OCI-LY7 (cell line): ENCODE results near the gene BICD2. TPM values are rescaled to one million over a fixed set of nuclear protein-coding genes. Genes with fewer than 3 reads are reported as not detected.

Experiments
- BruUV-seq: library from RNA; stranded (reverse); fragments of 400-500 nt; replicated peaks from 2 replicates; lab custom pipeline; 2021; lab: Mats Ljungman, UMichigan
- CTCF ChIA-PET: fragments of 300-600 bp; sonication (Branson Sonifier 250); formaldehyde crosslinking; loops from one replicate; lab custom pipeline; 2022; ENCODE audit warnings: antibody characterized with exemption; ENCODE audit not compliant: unreplicated experiment; lab: Charles Lee
- POLR2A ChIA-PET: fragments of 300-600 bp; sonication (Branson Sonifier 250); formaldehyde crosslinking; loops from one replicate; lab custom pipeline; 2022; ENCODE audit warnings: antibody characterized with exemption; lab: Charles Lee
- DNase-seq: peaks from one replicate; pipeline ENCODE4 v3.0.0-alpha.2; 2015; ENCODE audit warnings: low spot score
- H2AFZ ChIP-seq: fragments of 200-600 bp; sonication (generic), shearing (Covaris generic); 2 replicates; pipeline ENCODE4 v1.6.1; 2014; ENCODE audit warnings: mild to moderate bottlenecking, antibody characterized with exemption, low read length, moderate library complexity
- H3K27ac ChIP-seq: fragments of 200-600 bp; sonication (generic); 2 replicates; pipeline ENCODE4 v1.5.1; 2014; ENCODE audit warnings: mixed run types, low read depth, mild to moderate bottlenecking, moderate library complexity, low read length, inconsistent platforms; ENCODE audit not compliant: poor library complexity, severe bottlenecking
- H3K36me3 ChIP-seq: fragments of 200-600 bp; sonication (generic); 2 replicates; pipeline ENCODE4 v1.6.1; 2014; ENCODE audit warnings: mild to moderate bottlenecking, antibody characterized with exemption, low read length, moderate library complexity, mixed read lengths; ENCODE audit not compliant: insufficient read depth
- H3K4me1 ChIP-seq: fragments of 200-600 bp; sonication (generic); 2 replicates; pipeline ENCODE4 v1.5.1; 2014; ENCODE audit warnings: mild to moderate bottlenecking, low read length; ENCODE audit not compliant: insufficient read depth, poor library complexity, severe bottlenecking
- H3K4me2 ChIP-seq: fragments of 200-600 bp; sonication (generic); 2 replicates; pipeline ENCODE4 v1.6.1; 2014; ENCODE audit warnings: mild to moderate bottlenecking, low read length
- H3K4me3 ChIP-seq: fragments of 200-600 bp; sonication (generic); 2 replicates; pipeline ENCODE4 v1.5.1; 2014; ENCODE audit warnings: mild to moderate bottlenecking, low read depth, low read length; ENCODE audit not compliant: poor library complexity, severe bottlenecking
- H3K79me2 ChIP-seq: fragments of 200-600 bp; sonication (generic); 2 replicates; pipeline ENCODE4 v1.6.1; 2016; ENCODE audit warnings: low read depth, mild to moderate bottlenecking, low read length, moderate library complexity, mixed read lengths; ENCODE audit not compliant: insufficient read depth
- H3K9me2 ChIP-seq: fragments of 200-600 bp; sonication (generic); 2 replicates; pipeline ENCODE4 v1.6.1; 2016; ENCODE audit warnings: mild to moderate bottlenecking, low read length, mixed read lengths; ENCODE audit not compliant: insufficient read depth
- H3K9me3 ChIP-seq: fragments of 200-600 bp; sonication (generic); 2 replicates; pipeline ENCODE4 v1.6.1; 2014; ENCODE audit warnings: mild to moderate bottlenecking, mixed run types, low read length, mixed read lengths
- H4K20me1 ChIP-seq: fragments of 200-600 bp; sonication (generic); 2 replicates; pipeline ENCODE4 v1.6.1; 2014; ENCODE audit warnings: mild to moderate bottlenecking, antibody characterized with exemption, low read length, moderate library complexity, mixed read lengths; ENCODE audit not compliant: insufficient read depth
- EZH2phosphoT487 ChIP-seq: fragments of 200-600 bp; sonication (generic); IDR thresholded peaks from 2 replicates; pipeline ENCODE4 v1.6.1; 2018; ENCODE audit warnings: low read depth, borderline replicate concordance, mild to moderate bottlenecking, mixed run types, antibody characterized with exemption, low read length, moderate library complexity, mixed read lengths
- intact Hi-C: fragments of 100-400 bp; cut with micrococcal nuclease; formaldehyde crosslinking; loops from one replicate; pipeline ENCODE4 v1.10.0; 2022; ENCODE audit not compliant: unreplicated experiment
- total RNA-seq, 2 experiments: library from RNA; depleted of rRNA in 1 of 2; stranded (reverse); fragments of >200 nt in 1 of 2; shearing (Covaris generic) in 1 of 2; gene quantifications; 2 replicates each; pipeline ENCODE4 v1.2.3, GENCODE V29; 2014 to 2022
- TF ChIP-seq, protein P1 (sequence below): fragments of 200-600 bp; sonication (generic); conservative IDR thresholded peaks from 2 replicates; pipeline ENCODE4 v1.5.1; 2014; ENCODE audit warnings: mild to moderate bottlenecking, antibody characterized with exemption, low read length, moderate library complexity, mixed read lengths

BICD2 gene
- total RNA-seq, 2 experiments from 2014 or later = 46.5 to 71.0 TPM

DNA sequence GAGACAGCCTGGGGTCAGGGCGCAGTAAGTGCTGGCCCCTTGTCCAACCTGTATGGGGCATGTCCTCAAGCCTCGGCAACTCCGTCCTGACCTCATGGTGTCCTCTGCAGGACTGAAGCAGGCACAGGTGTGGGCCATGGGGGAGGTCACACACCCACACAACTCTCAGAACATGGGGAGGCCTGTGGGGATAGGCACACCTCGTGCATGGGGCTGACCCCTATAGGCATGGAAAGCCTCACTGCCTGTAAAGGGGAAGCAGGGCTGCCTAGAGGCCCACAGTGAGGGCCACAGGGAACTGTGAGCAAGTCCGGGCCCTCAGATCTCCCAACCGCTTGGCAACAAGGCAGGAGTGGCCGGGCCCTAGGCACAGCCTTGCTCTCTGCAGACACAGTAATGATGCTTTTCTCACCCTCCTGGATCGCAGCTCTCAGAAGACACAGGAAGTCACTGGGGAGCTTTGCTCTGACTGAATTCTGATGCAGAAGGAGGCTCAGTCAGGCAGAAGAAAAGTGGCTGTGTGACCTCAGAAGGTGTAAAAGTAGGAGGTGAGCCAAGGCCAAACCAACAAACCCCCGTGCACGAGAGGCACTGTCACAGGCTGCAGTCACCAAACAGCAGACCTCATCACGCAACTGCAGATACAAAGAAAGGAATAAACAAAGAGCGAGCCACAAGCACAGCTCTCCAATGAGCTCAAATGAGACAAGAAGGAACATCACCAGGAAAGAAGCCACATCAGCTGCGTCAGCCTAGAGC lies 100.1 kb downstream of the BICD2 start:
- BruUV-seq = no TSS peak

DNA sequence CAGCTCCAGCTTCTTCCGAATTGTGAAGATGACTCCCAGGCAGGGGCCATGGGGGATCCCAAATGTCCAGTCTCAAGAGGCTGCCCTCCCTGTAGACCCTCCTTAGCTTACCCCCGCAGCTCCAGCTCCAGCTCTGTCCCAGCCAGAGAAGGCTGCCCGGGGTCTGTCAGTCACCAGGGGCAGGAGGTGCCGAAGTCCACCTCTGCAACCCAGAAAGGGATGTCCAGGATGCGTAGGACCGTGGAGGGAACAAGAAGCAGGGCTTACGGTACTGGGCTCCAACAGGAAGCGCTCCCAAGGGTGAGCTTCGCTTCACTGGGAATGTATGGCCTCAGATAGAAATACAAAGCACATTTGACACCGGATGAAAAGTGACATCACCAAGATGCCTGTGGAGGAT lies 100.7 kb downstream of the BICD2 start:
- BruUV-seq = no TSS peak
- H3K4me3 ChIP-seq = no peak overlapping the region
- H3K36me3 ChIP-seq = peaks cover 36% of the 10 kb centered on the region; the same call in 1 of the 2 replicates
- no peaks in the 10 kb centered on the region for H3K9me3 ChIP-seq
- DNase-seq = no peak
- no peak overlapping the region for H3K4me2 ChIP-seq
- no peak overlapping the region for H2AFZ ChIP-seq
- no peaks in the 10 kb centered on the region for H3K9me2 ChIP-seq
- H3K27ac ChIP-seq = no peak overlapping the region
- ChIA-PET POLR2A (no interaction called here), CTCF (no interaction called here)
- H4K20me1 ChIP-seq = peaks cover 6% of the 10 kb centered on the region; the same call in 1 of the 2 replicates
- H3K79me2 ChIP-seq = peaks cover 26% of the 10 kb centered on the region; the same call in 1 of the 2 replicates
- H3K4me1 ChIP-seq = peaks cover 18% of the 10 kb centered on the region
- TF ChIP-seq, protein P1, sequence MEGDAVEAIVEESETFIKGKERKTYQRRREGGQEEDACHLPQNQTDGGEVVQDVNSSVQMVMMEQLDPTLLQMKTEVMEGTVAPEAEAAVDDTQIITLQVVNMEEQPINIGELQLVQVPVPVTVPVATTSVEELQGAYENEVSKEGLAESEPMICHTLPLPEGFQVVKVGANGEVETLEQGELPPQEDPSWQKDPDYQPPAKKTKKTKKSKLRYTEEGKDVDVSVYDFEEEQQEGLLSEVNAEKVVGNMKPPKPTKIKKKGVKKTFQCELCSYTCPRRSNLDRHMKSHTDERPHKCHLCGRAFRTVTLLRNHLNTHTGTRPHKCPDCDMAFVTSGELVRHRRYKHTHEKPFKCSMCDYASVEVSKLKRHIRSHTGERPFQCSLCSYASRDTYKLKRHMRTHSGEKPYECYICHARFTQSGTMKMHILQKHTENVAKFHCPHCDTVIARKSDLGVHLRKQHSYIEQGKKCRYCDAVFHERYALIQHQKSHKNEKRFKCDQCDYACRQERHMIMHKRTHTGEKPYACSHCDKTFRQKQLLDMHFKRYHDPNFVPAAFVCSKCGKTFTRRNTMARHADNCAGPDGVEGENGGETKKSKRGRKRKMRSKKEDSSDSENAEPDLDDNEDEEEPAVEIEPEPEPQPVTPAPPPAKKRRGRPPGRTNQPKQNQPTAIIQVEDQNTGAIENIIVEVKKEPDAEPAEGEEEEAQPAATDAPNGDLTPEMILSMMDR = no peak
- TF ChIP-seq EZH2phosphoT487 = no peak
- intact Hi-C loops = no loop called here

More for the DNA sequence above, 100.1 kb downstream of the BICD2 start:
- CTCF ChIA-PET = no interaction called here
- TF ChIP-seq, protein P1 = no peak
- TF ChIP-seq EZH2phosphoT487 = no peak
- Histone ChIP-seq H3K9me3 (no peaks in the 10 kb centered on the region), H2AFZ (no peak overlapping the region), H3K4me2 (peak overlapping the region; percentile 13), H3K79me2 (peaks cover 32% of the 10 kb centered on the region; the same call in 1 of the 2 replicates), H4K20me1 (peaks cover 6% of the 10 kb centered on the region; the same call in 1 of the 2 replicates), H3K27ac (no peak overlapping the region), H3K9me2 (no peaks in the 10 kb centered on the region), H3K36me3 (peaks cover 35% of the 10 kb centered on the region; the same call in 1 of the 2 replicates), H3K4me3 (no peak overlapping the region), H3K4me1 (peaks cover 18% of the 10 kb centered on the region)
- POLR2A ChIA-PET = no interaction called here
- peak; percentile 12 for DNase-seq
- intact Hi-C loops = no loop called here

DNA sequence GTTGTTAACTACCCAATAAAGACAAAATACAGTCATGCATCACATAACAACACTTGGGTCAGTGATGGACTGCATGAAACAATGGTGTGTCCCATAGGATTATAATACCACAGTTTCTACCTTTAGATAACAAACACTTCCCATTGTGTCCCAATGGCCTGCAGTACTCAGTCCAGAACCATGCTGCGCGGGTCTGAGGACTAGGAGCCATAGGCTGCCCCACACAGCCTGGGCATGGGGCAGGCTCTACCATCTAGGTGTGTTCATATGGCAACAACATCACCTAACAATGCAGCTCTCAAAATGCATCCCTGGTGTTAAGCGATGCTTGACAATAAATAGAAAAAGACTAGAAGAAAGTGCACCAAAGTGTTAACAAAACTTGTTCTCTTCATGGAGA lies 101.5 kb downstream of the BICD2 start:
- Histone ChIP-seq H3K9me3 (no peaks in the 10 kb centered on the region), H3K79me2 (peaks cover 18% of the 10 kb centered on the region; the same call in 1 of the 2 replicates), H3K4me2 (no peak overlapping the region), H4K20me1 (no peaks in the 10 kb centered on the region), H3K27ac (no peak overlapping the region), H3K36me3 (peaks cover 44% of the 10 kb centered on the region), H3K4me3 (no peak overlapping the region), H2AFZ (no peak overlapping the region), H3K4me1 (peaks cover 10% of the 10 kb centered on the region), H3K9me2 (no peaks in the 10 kb centered on the region)
- POLR2A ChIA-PET = no interaction called here
- CTCF ChIA-PET = no interaction called here
- DNase-seq = no peak
- TF ChIP-seq, protein P1 = no peak
- no peak for TF ChIP-seq EZH2phosphoT487
- intact Hi-C loops = no loop called here
- BruUV-seq = no TSS peak
